WTC11 (cell line): ENCODE measurements around the gene ZNF574.

Source experiments
- ATF2 ChIP-seq: sonication (generic); formaldehyde crosslinking; IDR thresholded peaks from 2 replicates; pipeline ENCODE4 v1.8.1; 2022; ENCODE audit warnings: low read depth, missing genetic modification reagents, borderline replicate concordance
- CTCF ChIP-seq: fragments of 200-600 bp; IDR thresholded peaks from 2 replicates; pipeline ENCODE4 v1.8.0; 2022; ENCODE audit warnings: antibody characterized with exemption
- E2F5 ChIP-seq: sonication (generic); formaldehyde crosslinking; IDR thresholded peaks from 2 replicates; pipeline ENCODE4 v1.8.1; 2022; ENCODE audit warnings: mild to moderate bottlenecking, moderate library complexity, missing genetic modification reagents
- ETV6 ChIP-seq: sonication (generic); formaldehyde crosslinking; IDR thresholded peaks from 2 replicates; pipeline ENCODE4 v1.8.1; 2022; ENCODE audit warnings: mild to moderate bottlenecking, missing genetic modification reagents
- FOXJ3 ChIP-seq: sonication (generic); formaldehyde crosslinking; IDR thresholded peaks from 2 replicates; pipeline ENCODE4 v1.9.0; 2021; ENCODE audit warnings: missing genetic modification reagents, mild to moderate bottlenecking, borderline replicate concordance
- ZNF121 ChIP-seq: sonication (generic); formaldehyde crosslinking; IDR thresholded peaks from 2 replicates; pipeline ENCODE4 v1.8.0; 2023; ENCODE audit warnings: missing genetic modification reagents
- ZNF671 ChIP-seq: fragments of 250-450 bp; sonication (Bioruptor Pico); IDR thresholded peaks from 2 replicates; pipeline ENCODE4 v1.8.0; 2021; ENCODE audit warnings: mild to moderate bottlenecking

- TF ChIP-seq CTCF = no peak
- no peak for TF ChIP-seq ZNF121 (CRISPR knock-in tag)
- no peak for TF ChIP-seq ZNF671 (CRISPR knock-in tag)
- no peak for TF ChIP-seq ATF2 (CRISPR knock-in tag)
- no peak for TF ChIP-seq E2F5 (CRISPR knock-in tag)
- no peak for TF ChIP-seq ETV6
- TF ChIP-seq FOXJ3 = no peak
These were observed 15.8 kb downstream of the ZNF574 start for GRCh38 chr19:42091742-42092141.
